Measurements from ENCODE around the gene KPNA3.

DNA sequence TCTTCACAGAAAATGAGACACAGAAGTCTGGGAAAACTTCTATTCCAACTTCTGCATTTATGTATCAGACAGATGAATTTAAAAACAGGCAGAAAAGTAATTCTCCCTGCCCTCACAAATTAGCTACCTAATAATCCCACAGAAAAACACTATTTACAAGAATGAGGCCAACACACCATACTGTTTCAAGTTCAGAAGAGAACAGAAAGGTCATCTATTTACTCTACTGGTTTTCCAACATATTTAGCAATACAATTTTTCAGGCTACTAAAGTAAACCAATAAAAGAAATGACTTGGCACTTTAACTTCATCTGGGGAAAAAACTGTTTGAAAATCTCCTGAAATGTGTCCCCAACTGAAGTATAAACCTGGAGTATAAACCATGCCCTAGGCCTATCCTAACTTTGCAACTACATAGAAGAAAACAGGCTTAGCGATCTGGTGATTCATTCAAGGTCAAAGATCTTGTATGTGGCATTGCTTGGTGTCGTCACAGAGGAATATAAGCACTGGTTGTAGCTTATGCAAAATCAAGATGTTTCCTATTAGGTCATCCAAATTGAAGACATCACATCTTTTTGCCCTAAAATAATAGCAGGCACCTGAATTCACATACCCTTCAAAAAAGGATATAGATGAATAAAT is 81.1 kb downstream of the KPNA3 start:
- TF ChIP-seq, protein P1, sequence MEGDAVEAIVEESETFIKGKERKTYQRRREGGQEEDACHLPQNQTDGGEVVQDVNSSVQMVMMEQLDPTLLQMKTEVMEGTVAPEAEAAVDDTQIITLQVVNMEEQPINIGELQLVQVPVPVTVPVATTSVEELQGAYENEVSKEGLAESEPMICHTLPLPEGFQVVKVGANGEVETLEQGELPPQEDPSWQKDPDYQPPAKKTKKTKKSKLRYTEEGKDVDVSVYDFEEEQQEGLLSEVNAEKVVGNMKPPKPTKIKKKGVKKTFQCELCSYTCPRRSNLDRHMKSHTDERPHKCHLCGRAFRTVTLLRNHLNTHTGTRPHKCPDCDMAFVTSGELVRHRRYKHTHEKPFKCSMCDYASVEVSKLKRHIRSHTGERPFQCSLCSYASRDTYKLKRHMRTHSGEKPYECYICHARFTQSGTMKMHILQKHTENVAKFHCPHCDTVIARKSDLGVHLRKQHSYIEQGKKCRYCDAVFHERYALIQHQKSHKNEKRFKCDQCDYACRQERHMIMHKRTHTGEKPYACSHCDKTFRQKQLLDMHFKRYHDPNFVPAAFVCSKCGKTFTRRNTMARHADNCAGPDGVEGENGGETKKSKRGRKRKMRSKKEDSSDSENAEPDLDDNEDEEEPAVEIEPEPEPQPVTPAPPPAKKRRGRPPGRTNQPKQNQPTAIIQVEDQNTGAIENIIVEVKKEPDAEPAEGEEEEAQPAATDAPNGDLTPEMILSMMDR (conservative IDR thresholded peaks at IDR 0.05 in 1 of 2, IDR thresholded peaks at IDR 0.05 in 1 of 2; ENCODE audit: low read depth in 1 of 2, low read length in 2 of 2), result no peak
- TF ChIP-seq EZH2 (IDR thresholded peaks at IDR 0.05; ENCODE audit: low read length, missing control alignments), result no peak
